ENCODE measurements around the gene ATXN3.

ATXN3 gene

DNA sequence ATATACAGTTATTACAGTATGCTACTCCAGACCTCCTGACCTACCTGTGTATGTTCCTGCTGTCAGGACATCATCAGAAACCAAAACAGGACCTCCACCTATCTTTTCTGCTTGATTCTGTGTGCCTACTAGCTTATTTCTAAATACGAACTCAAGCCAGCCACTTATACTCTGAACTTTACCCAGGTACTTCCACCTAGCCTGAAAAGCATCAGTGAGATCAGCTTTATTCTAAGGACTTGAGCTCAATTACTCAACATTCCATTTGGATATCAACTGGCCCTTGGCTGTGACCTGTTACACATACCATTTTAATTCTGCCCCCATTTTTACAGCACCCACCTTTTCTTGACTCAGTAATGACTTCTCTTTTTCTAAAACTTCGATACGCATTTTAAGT lies 95.7 kb downstream of the ATXN3 start:
- H3K4me3 ChIP-seq (ENCODE audit: low read depth, low read length): no peak overlapping the region

GRCh38 chr14:92009604-92010003 lies 96.8 kb downstream of the ATXN3 start:
- no peak overlapping the region for H3K4me3 ChIP-seq (ENCODE audit: low read depth, low read length)

Data from iPS-11a (cell line).